Heart right ventricle (tissue), 16 donors: ENCODE measurements around the gene PPIL1. TPM values are rescaled to one million over a fixed set of nuclear protein-coding genes. Genes with fewer than 3 reads are reported as not detected.

Source experiments
- ATAC-seq, 8 donors: fragments of 200-7000 bp; cut with Tn5 transposase; one replicate each; pipeline ENCODE4 v1.9.1; 2020; ENCODE audit warnings: mild to moderate bottlenecking in 8 of 8, moderate library complexity in 8 of 8, moderate number of reproducible peaks in 1 of 8
- DNase-seq, 2 donors: peaks; one replicate each; pipeline ENCODE4 v3.0.0-alpha.2; 2020
- H3K27ac ChIP-seq, 10 donors: fragments of 200-600 bp; sonication (generic) in 2 of 10; one replicate each; pipeline versions ENCODE4 v1.5.0 to v1.8.0; 2020 to 2022; ENCODE audit warnings: mild to moderate bottlenecking in 3 of 10
- H3K27me3 ChIP-seq, 7 donors: fragments of 200-600 bp; one replicate each; pipeline ENCODE4 v1.8.0; 2021 to 2022; ENCODE audit warnings: mild to moderate bottlenecking in 2 of 7
- H3K36me3 ChIP-seq, 9 donors: fragments of 200-600 bp; sonication (generic) in 1 of 9; one replicate each; pipeline versions ENCODE4 v1.5.0 to v1.8.0; 2020 to 2022; ENCODE audit warnings: mild to moderate bottlenecking in 2 of 9
- H3K4me1 ChIP-seq, 9 donors: fragments of 200-600 bp; sonication (generic) in 1 of 9; one replicate each; pipeline versions ENCODE4 v1.5.0 to v1.8.0; 2020 to 2022; ENCODE audit warnings: mild to moderate bottlenecking in 4 of 9
- H3K4me3 ChIP-seq, 10 donors: fragments of 200-600 bp; sonication (generic) in 2 of 10; one replicate each; pipeline versions ENCODE4 v1.5.0 to v1.8.0; 2020 to 2022; ENCODE audit warnings: mild to moderate bottlenecking in 7 of 10, moderate library complexity in 2 of 10
- H3K9me3 ChIP-seq, 11 donors: fragments of 200-600 bp in 10 of 11; sonication (generic) in 2 of 11; one replicate each; pipeline versions ENCODE4 v1.5.0 to v1.8.0; 2013 to 2022; ENCODE audit warnings: mild to moderate bottlenecking in 2 of 11, control low read depth in 1 of 11, moderate library complexity in 1 of 11
- CTCF ChIP-seq, 9 donors: fragments of 200-600 bp; sonication (generic) in 2 of 9; IDR thresholded peaks; one replicate each; pipeline versions ENCODE4 v1.5.0 to v1.8.0; 2021 to 2022; ENCODE audit warnings: antibody characterized with exemption in 9 of 9, mild to moderate bottlenecking in 5 of 9, moderate library complexity in 1 of 9
- WGBS, 2 donors: extraction: QIAGEN DNeasy Blood & Tissue Kit; methylation state at CpG; one replicate each; pipeline ENCODE4 v1.1.7; 2013; ENCODE audit warnings: inconsistent platforms in 1 of 2; 5-methylcytosine and 5-hydroxymethylcytosine counted together
- intact Hi-C, 10 donors: fragments of 100-400 bp; cut with DNase I; formaldehyde crosslinking; loops; one replicate each; pipeline versions ENCODE4 v1.11.1 to v1.14.2; 2022
- polyA plus RNA-seq, 2 donors: library from polyadenylated mRNA; stranded (reverse); fragments of 200-250 nt; gene quantifications; one replicate each; pipeline ENCODE4 v1.2.3, GENCODE V29; 2013
- total RNA-seq, 10 donors: library from RNA; stranded (reverse); fragmentation: NEBNext Ultra II Directional in 3 of 10; extraction: Animal tissue kit (Norgen Biotek cat#: 25700) in 3 of 10; gene quantifications; one replicate each; pipeline versions ENCODE4 v1.2.1 to v1.2.4, GENCODE V29; 2021 to 2023
- donor health status: Arrhythmogenic right ventricular cardiomyopathy.
- donor health status: ischemic (EF 13 %, LVEDD 7.1; RV severe dilation, severe dysfunction).
- donor health status: healthy with polysubstance abuse.
- donor health status: DM: no; HTN: yes; CAD: no.
- donor health status: DM: no; HTN: no; CAD: no.
- donor health status: ischemic (EF 25% LVEDD 6.9; RV normal size, moderate dysfunction).
- donor health status: ischemic (EF 25% LVEDD 5.7; RV mildly dilated, moderate dysfunction).
- donor health status: healthy.
- donor health status: DM: yes; HTN: yes; CAD: no.
- donor health status: Ischemic cardiomyopathy.
- donor health status: ischemic (EF 35%, LVEDD 5.7; RV mildly dilated, moderate dysfunction).
- donor health status: nonischemic (EF 11% LVEDD 7.7; RV severe dilation, severe dysfunction).
- donor health status: DM: yes; HTN: yes; CAD: no.
- donor health status: PGD.
- donor health status: ischemic (EF 29% LVEDD 5.4; RV normal size, mild dysfunction).
- donor health status: nonischemic (EF 23%, LVEDD 6.1; RV moderate dilation, normal function).

PPIL1 gene
- total and polyA plus RNA-seq, 12 donors, result 21.1 to 106 (median 48.4) TPM

GRCh38 chr6:36847152-36847551, 27.5 kb downstream of the PPIL1 start:
- Histone ChIP-seq H3K27ac (peak overlapping the region in 8 of 10 donors; percentile 21 to 86 (median 82)), H3K27me3 (no peaks in the 10 kb centered on the region), H3K4me3 (no peak overlapping the region), H3K4me1 (peaks cover 0 to 74% (median 43%) of the 10 kb centered on the region in 9 donors), H3K36me3 (no peaks in the 10 kb centered on the region), H3K9me3 (peaks cover 0 to 6% (median 0%) of the 10 kb centered on the region in 11 donors)
- WGBS, 2 donors, result 95 to 97% methylated on average over 4 of the region's 4 CpGs
- TF ChIP-seq CTCF (IDR thresholded peaks at IDR 0.05), result no peak
- ATAC-seq (no peak), DNase-seq (no peak)
- intact Hi-C loops, result no loop called here

- intact Hi-C loops, result no loop called here
- Histone ChIP-seq H3K27ac (peak overlapping the region in 9 of 10 donors; percentile 35 to 86 (median 80)), H3K36me3 (no peaks in the 10 kb centered on the region), H3K4me3 (no peak overlapping the region), H3K27me3 (peaks cover 0 to 11% (median 0%) of the 10 kb centered on the region in 7 donors), H3K4me1 (peaks cover under 1 to 73% (median 40%) of the 10 kb centered on the region in 9 donors), H3K9me3 (no peaks in the 10 kb centered on the region)
- peak in 1 of 8 donors; percentile 3 for ATAC-seq
- no peak for TF ChIP-seq CTCF (IDR thresholded peaks at IDR 0.05)
- no peak for DNase-seq
- 95 to 96% methylated on average over 4 of the region's 4 CpGs for WGBS, 2 donors
Observed at GRCh38 chr6:36845233-36845632, 29.4 kb downstream of the PPIL1 start.

GRCh38 chr6:36844232-36845170, 30.1 kb downstream of the PPIL1 start:
- Histone ChIP-seq H3K4me1 (peaks cover 2 to 69% (median 36%) of the 10 kb centered on the region in 9 donors), H3K4me3 (peak overlapping the region in 3 of 10 donors; percentile 23 to 45 (median 26)), H3K9me3 (no peaks in the 10 kb centered on the region), H3K27ac (peak overlapping the region; percentile 18 to 86 (median 80)), H3K27me3 (peaks cover 0 to 17% (median 0%) of the 10 kb centered on the region in 7 donors), H3K36me3 (no peaks in the 10 kb centered on the region)
- DNase-seq (peak in 1 of 2 donors; percentile 68), ATAC-seq (peak in 6 of 8 donors; percentile 34 to 70 (median 62))
- no peak for TF ChIP-seq CTCF (IDR thresholded peaks at IDR 0.05)
- 36 to 58% methylated on average over 19 of the region's 19 CpGs for WGBS, 2 donors
- intact Hi-C loops, result loop anchor here in 1 of 10 donors (5.0 kb wide), 1 partner anchor 128 kb away; no protein-coding TSS in a partner anchor

- peak overlapping the region in 8 of 10 donors; percentile 11 to 45 (median 22) for H3K4me3 ChIP-seq
Observed at GRCh38 chr6:36843170-36843569, 31.4 kb downstream of the PPIL1 start.

More at GRCh38 chr6:36843170-36843569, 31.4 kb downstream of the PPIL1 start:
- no peaks in the 10 kb centered on the region for H3K9me3 ChIP-seq
- DNase-seq (no peak), ATAC-seq (peak in 1 of 8 donors; percentile 2)
- H3K4me1 ChIP-seq, result peaks cover 2 to 67% (median 29%) of the 10 kb centered on the region in 9 donors
- peak overlapping the region; percentile 18 to 86 (median 80) for H3K27ac ChIP-seq
- no peaks in the 10 kb centered on the region for H3K36me3 ChIP-seq
- H3K27me3 ChIP-seq, result peaks cover 0 to 31% (median 0%) of the 10 kb centered on the region in 7 donors
- no peak for TF ChIP-seq CTCF (IDR thresholded peaks at IDR 0.05)
- WGBS, 2 donors, result 65 to 72% methylated on average over 4 of the region's 4 CpGs
- intact Hi-C loops, result loop anchor here in 1 of 10 donors (5.0 kb wide), 1 partner anchor 129 kb away; no protein-coding TSS in a partner anchor
